Esophagus squamous epithelium (tissue), 5 donors: ENCODE data around the gene ADAMTSL1. TPM values are rescaled to one million over a fixed set of nuclear protein-coding genes. Genes with fewer than 3 reads are reported as not detected.

Experiments used
- DNase-seq: peaks from one replicate; lab custom pipeline; 2025; lab: John Stamatoyannopoulos, UW
- H3K27ac ChIP-seq, 4 donors: fragments of 200-600 bp; sonication (generic); one replicate each; pipeline ENCODE4 v1.5.1; 2016 to 2019; ENCODE audit warnings: mild to moderate bottlenecking in 1 of 4
- H3K27me3 ChIP-seq, 4 donors: fragments of 200-600 bp; sonication (generic); 1 replicate in 3 of 4; 2 replicates in 1 of 4; pipeline versions ENCODE4 v1.5.1 to v1.6.0; 2017 to 2021; ENCODE audit warnings: antibody characterized with exemption in 1 of 4
- H3K36me3 ChIP-seq, 3 donors: fragments of 200-600 bp; sonication (generic); one replicate each; pipeline ENCODE4 v1.5.1; 2016 to 2019
- H3K4me1 ChIP-seq, 3 donors: fragments of 200-600 bp; sonication (generic); one replicate each; pipeline ENCODE4 v1.5.1; 2017 to 2019
- H3K4me3 ChIP-seq, 4 donors: fragments of 200-600 bp; sonication (generic); 1 replicate in 3 of 4; 2 replicates in 1 of 4; pipeline ENCODE4 v1.5.1; 2016 to 2019; ENCODE audit warnings: mild to moderate bottlenecking in 2 of 4, moderate library complexity in 1 of 4
- H3K9me3 ChIP-seq, 3 donors: fragments of 200-600 bp; sonication (generic); one replicate each; pipeline ENCODE4 v1.5.1; 2016 to 2019
- POLR2A ChIP-seq, 4 donors: fragments of 450-650 bp; IDR thresholded peaks; one replicate each; pipeline ENCODE4 v1.6.1; 2017; ENCODE audit warnings: antibody characterized with exemption in 4 of 4, mild to moderate bottlenecking in 4 of 4, moderate library complexity in 3 of 4
- WGBS, 2 donors: methylation state at CpG; one replicate each; pipeline ENCODE4 v1.1.5; 2018; 5-methylcytosine and 5-hydroxymethylcytosine counted together
- intact Hi-C: fragments of 100-400 bp; cut with DNase I; formaldehyde crosslinking; loops from one replicate; pipeline ENCODE4 v1.15.0; 2022
- total RNA-seq, 4 donors: library from RNA; depleted of rRNA; stranded (reverse); fragments of >200 nt; gene quantifications; one replicate each; pipeline ENCODE4 v1.1.0, GENCODE V29; 2016
- TF ChIP-seq, protein P1 (sequence below), 6 experiments: fragments of 450-650 bp in 4 of 6; fragments of 200-600 bp in 2 of 6; sonication (generic) in 2 of 6; IDR thresholded peaks; one replicate each; pipeline ENCODE4 v1.5.1; 2016 to 2019; ENCODE audit warnings: antibody characterized with exemption in 6 of 6, mild to moderate bottlenecking in 4 of 6, moderate library complexity in 4 of 6
- donor health status: DM: yes; HTN: yes; CAD: no.

Gene ADAMTSL1
- total RNA-seq, 4 donors from 2014 or later = 0.80 to 23.7 (median 2.3) TPM

GRCh38 chr9:18786196-18786595 is 312.2 kb downstream of the ADAMTSL1 start:
- no peaks in the 10 kb centered on the region for H3K36me3 ChIP-seq
- 58 to 59% methylated on average over 3 of the region's 3 CpGs for WGBS, 2 donors
- H3K27ac ChIP-seq = peak overlapping the region; percentile 5 to 66 (median 39)
- TF ChIP-seq POLR2A (IDR thresholded peaks at IDR 0.05) = no peak
- TF ChIP-seq, protein P1, sequence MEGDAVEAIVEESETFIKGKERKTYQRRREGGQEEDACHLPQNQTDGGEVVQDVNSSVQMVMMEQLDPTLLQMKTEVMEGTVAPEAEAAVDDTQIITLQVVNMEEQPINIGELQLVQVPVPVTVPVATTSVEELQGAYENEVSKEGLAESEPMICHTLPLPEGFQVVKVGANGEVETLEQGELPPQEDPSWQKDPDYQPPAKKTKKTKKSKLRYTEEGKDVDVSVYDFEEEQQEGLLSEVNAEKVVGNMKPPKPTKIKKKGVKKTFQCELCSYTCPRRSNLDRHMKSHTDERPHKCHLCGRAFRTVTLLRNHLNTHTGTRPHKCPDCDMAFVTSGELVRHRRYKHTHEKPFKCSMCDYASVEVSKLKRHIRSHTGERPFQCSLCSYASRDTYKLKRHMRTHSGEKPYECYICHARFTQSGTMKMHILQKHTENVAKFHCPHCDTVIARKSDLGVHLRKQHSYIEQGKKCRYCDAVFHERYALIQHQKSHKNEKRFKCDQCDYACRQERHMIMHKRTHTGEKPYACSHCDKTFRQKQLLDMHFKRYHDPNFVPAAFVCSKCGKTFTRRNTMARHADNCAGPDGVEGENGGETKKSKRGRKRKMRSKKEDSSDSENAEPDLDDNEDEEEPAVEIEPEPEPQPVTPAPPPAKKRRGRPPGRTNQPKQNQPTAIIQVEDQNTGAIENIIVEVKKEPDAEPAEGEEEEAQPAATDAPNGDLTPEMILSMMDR (IDR thresholded peaks at IDR 0.05) = no peak
- H3K9me3 ChIP-seq = no peaks in the 10 kb centered on the region
- no peaks in the 10 kb centered on the region for H3K27me3 ChIP-seq
- DNase-seq = no peak
- peaks cover 0 to 24% (median 14%) of the 10 kb centered on the region in 3 donors for H3K4me1 ChIP-seq
- H3K4me3 ChIP-seq = no peak overlapping the region
- intact Hi-C loops = no loop called here

DNA sequence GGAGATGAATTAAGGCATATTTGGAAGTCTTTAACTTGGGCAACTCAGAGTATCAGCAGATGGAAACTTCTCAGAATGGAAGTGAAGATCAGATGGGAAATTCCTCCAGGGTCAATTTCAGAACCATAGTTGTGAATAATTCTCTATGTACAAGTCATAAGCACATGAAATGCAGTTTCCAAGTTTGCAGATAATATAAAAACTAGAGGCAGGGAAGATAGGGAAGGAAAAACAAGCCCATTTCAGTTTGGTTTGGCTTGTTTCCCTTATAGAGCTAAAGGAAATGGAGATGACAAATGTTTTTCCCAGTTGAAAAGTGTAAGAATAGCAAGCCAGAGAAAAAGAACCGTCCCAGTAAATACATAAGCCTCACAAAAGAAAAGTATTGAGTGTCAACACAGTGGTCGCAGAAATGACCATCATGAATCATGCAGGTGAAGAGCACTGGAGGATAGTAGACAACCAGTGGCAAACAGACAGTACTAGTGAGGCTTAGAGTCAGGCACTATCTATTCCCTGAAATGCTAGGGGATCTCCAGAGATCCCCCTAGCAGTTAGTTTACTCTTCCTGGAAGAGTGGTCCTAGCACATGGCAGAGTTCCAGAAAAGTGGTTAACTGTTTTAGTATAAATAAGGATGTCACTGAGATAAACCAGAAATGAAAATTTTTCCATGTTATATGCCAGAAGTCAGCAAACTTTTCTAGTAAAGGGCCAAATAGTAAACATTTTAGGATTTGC is 313.1 kb downstream of the ADAMTSL1 start:
- WGBS, 2 donors = 29 to 31% methylated on average over 2 of the region's 2 CpGs

GRCh38 chr9:18788256-18788655 is 314.3 kb downstream of the ADAMTSL1 start:
- no peak for DNase-seq
- H3K9me3 ChIP-seq = no peaks in the 10 kb centered on the region
- H3K27ac ChIP-seq = no peak overlapping the region
- peaks cover 0 to 24% (median 14%) of the 10 kb centered on the region in 3 donors for H3K4me1 ChIP-seq
- intact Hi-C loops = no loop called here
- no peaks in the 10 kb centered on the region for H3K27me3 ChIP-seq
- H3K4me3 ChIP-seq = no peak overlapping the region
- H3K36me3 ChIP-seq = no peaks in the 10 kb centered on the region
- WGBS, 2 donors = 80 to 85% methylated on average over 10 of the region's 10 CpGs
- TF ChIP-seq, protein P1 (IDR thresholded peaks at IDR 0.05) = no peak
- no peak for TF ChIP-seq POLR2A (IDR thresholded peaks at IDR 0.05)

More for the DNA sequence above, 313.1 kb downstream of the ADAMTSL1 start:
- H3K27ac ChIP-seq = peak overlapping the region in 3 of 4 donors; percentile 28 to 66 (median 57)
- H3K36me3 ChIP-seq = no peaks in the 10 kb centered on the region
- no peaks in the 10 kb centered on the region for H3K27me3 ChIP-seq
- H3K4me1 ChIP-seq = peaks cover 0 to 24% (median 14%) of the 10 kb centered on the region in 3 donors
- TF ChIP-seq, protein P1 (IDR thresholded peaks at IDR 0.05) = no peak
- TF ChIP-seq POLR2A (IDR thresholded peaks at IDR 0.05) = no peak
- DNase-seq = no peak
- intact Hi-C loops = no loop called here
- no peaks in the 10 kb centered on the region for H3K9me3 ChIP-seq
- no peak overlapping the region for H3K4me3 ChIP-seq

DNA sequence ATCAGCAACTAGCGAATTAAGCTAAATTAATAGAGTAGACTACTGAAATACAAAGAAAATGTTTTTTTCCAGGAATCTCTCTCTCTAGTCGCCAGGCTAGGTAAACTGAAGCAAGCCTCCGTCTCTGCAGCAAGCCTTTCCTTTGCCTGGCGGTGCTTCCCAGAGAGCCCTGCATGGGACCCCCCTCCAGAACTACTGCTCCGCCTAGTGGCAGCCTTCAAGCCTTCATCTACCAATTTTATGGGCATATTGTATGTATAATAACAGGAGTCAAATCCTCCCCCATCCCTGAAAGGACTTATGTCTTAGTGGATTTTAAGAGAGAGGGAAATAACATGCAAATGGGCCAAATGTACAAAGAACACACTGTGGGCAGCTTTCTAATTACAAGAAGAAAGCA is 317.1 kb downstream of the ADAMTSL1 start:
- no peak for DNase-seq
- no peaks in the 10 kb centered on the region for H3K9me3 ChIP-seq
- peaks cover 0 to 21% (median 12%) of the 10 kb centered on the region in 3 donors for H3K4me1 ChIP-seq
- H3K4me3 ChIP-seq = no peak overlapping the region
- WGBS, 2 donors = 85 to 86% methylated on average over 4 to 5 of the region's 5 CpGs
- TF ChIP-seq POLR2A (IDR thresholded peaks at IDR 0.05) = no peak
- TF ChIP-seq, protein P1 (IDR thresholded peaks at IDR 0.05) = no peak
- no peaks in the 10 kb centered on the region for H3K27me3 ChIP-seq
- intact Hi-C loops = no loop called here
- no peaks in the 10 kb centered on the region for H3K36me3 ChIP-seq
- no peak overlapping the region for H3K27ac ChIP-seq

GRCh38 chr9:18793122-18793521 is 319.2 kb downstream of the ADAMTSL1 start:
- no peak for TF ChIP-seq POLR2A (IDR thresholded peaks at IDR 0.05)
- TF ChIP-seq, protein P1 (IDR thresholded peaks at IDR 0.05) = no peak
- Histone ChIP-seq H3K4me1 (peaks cover 0 to 8% (median 0%) of the 10 kb centered on the region in 3 donors), H3K27me3 (no peaks in the 10 kb centered on the region), H3K4me3 (no peak overlapping the region), H3K36me3 (no peaks in the 10 kb centered on the region), H3K9me3 (no peaks in the 10 kb centered on the region), H3K27ac (no peak overlapping the region)
- intact Hi-C loops = no loop called here
- WGBS, 2 donors = 78 to 81% methylated on average over 2 of the region's 2 CpGs
- DNase-seq = no peak
